Activated gamma-delta T cell (primary cell): Measurements from ENCODE around the gene ZEB2.
"Not testable (repeated sequence)": the region's sequence is repeated elsewhere in the genome, so short reads cannot be mapped to it uniquely, and the experiment has no call there.

Experiments used
- DNase-seq: peaks from one replicate; lab custom pipeline; 2025; lab: John Stamatoyannopoulos, UW

Gene ZEB2

DNA sequence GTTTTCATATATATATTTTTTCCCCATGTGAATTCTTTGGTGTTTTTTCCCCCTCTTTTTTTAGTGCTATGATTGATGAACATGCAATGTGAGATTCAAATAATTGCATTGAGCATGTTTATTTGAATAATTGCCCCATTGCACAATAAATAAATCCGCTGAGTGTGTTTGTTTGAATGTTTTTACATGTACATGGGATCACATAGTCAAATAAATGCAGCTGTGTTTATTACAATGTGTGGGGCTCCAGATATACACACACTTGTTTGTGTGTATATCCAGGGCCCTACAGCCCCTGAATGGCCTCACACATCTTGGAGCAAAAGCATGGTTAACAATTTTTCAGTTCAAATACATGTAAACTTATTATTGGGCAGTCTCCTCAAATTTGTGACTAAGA is 134.5 kb downstream of the ZEB2 start:
- DNase-seq = no peak

DNA sequence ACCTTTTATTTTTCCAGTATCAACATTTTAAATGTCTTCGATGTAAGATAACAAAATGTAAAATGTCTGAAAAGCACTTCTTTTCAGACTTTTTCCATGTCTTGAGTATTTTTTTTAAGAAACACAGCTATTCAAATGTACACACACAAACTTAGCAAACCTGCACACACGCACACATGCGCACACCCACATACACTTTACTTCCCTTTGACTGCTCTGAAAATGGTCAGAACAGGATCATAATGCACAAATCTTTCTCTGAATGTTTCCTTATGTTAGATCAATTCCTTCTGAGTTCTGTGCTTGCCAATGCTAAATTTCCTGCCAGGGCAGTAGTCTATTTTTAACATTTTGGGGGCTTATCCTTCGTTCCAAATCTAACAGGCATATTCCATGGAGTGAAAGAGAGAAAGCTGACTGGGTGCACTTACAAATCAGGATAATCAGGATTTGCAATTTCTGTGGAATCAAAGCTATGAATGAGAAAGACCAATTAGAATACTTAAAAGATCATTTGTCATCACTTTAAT is 136.3 kb downstream of the ZEB2 start:
- no peak for DNase-seq

DNA sequence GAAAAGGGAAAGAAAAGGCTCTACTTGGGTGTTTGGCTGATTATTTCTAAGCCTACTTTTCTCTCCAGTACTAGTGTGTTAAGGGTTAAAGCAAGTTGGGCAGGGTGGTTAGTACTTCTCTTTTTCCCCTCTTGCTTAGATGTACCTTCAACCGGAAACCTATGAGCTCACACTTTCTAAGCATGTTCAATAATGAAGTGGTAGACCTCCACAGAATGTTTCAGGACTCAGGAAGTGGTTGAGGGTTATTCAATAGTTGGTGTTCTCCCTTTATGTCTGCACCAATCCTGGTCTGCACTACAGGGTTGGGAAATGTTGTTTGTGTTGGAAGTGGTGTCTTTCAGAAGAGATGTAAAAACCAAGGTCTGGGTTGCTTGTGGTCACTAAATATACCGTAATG is 137.1 kb downstream of the ZEB2 start:
- no peak for DNase-seq

DNA sequence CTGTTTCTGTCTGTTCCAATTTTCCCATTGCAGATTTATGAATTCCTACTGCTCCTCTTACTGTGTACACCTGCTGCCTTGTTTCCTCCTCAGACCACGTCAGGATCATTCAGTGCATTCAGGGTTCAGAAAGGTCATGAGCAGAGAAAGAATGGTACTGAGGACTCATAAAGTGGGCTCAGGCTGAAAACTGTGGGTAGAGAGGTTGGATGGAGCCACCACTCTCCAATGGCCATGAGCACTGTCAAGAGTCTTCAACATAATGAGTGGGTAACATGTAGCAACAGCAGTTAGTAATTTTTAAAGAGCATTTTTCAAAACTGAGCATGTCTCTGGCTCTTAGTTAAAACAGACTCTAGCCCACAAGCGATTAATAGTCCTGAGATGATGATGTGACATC is 138.2 kb downstream of the ZEB2 start:
- no peak for DNase-seq

DNA sequence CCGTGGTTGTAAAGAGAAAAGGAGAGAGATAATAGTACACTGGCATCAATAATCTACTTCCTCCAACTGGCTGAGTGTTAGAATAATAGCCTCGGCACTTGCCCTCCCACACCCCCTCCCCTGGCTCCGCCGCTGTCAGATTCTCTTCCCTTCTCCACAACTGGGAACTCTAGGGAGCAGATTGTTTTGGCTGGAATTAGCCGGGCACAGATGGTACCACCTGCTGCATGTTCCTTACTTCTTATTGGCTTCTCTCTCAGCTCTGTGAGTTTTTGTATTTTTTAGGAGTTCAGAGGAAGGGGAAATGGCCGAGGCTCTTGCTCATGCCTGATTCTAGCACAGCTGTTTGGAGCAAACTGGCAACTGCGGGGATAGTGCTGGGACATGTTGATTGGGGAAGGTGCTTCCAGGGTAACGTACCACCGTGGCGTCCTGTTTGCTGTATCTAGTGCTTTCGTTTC is 140.0 kb downstream of the ZEB2 start:
- DNase-seq = no peak

DNA sequence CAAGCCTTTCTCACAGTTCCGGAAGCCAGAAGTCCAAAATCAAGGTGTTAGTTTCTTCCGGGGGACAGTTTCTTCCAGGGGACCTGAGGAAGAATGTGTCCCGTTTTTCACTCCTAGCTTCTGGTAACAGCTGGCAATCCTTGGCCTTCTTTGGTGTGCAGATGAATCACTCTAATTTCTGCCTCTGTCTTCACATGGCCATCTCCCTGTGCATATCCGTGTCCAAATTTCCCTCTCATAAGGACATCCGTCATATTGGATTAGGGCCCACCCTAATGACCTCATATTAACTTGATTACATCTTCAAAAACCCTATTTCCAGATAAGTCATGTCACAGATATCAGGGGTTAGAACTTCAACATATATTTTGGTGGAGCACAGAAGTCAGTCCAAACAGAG is 141.4 kb downstream of the ZEB2 start:
- DNase-seq = no peak

DNA sequence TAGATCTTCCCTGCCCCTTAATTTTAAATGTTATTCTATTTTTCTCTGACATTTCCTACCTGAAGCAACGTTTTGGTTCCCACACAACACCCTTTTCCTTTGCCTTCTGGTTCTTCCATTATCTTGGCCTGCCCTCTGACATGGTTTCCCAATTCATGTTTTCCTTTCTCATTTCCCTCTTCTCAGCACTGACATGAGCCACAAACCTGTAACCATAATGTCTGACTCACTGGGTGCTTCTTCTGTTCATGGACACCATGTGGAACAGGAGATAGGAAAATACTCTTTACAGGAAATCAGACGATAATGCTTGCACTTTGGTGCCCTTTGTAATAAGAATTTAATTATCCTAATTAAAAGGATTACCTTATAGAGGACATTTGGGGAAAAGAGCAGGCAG is 142.0 kb downstream of the ZEB2 start:
- no peak for DNase-seq

DNA sequence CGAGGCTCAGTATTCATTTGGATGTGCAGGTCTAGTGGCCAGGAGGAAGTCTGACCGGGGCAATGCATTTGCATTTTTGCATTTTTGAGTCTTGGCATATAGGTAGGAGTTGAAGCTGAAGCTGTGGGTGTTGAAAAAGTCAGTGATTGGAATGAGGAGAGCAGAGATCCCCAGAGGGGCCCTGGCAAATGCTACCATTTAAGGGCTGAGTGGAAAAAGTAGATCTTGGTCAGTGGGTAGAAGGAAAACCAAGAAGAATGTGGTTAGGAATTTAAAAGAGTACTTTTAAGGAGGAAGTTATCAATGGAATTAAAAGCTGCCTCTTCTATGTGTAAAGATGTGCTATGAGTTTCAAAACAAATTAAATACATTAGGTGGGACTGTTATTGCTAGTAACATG is 143.0 kb downstream of the ZEB2 start:
- DNase-seq = no peak

DNA sequence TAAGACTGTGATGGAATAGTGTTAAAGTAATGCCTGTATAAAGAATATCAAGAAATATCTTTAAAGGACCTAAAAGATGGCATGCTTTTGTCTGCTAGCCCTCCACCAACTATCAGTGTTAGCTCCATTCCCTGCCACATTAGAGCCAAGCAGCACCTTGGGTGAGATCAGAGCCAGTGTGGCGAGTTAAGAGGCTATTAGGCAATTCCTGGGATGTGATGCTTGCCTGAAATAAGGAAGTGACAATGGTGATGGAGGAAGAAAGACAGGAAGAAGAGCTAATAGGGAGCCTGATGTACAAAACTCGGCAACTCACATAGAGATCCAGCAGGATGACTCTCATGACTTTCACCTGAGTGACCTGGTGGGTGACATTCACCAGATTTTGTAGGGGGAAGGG is 143.5 kb downstream of the ZEB2 start:
- no peak for DNase-seq

DNA sequence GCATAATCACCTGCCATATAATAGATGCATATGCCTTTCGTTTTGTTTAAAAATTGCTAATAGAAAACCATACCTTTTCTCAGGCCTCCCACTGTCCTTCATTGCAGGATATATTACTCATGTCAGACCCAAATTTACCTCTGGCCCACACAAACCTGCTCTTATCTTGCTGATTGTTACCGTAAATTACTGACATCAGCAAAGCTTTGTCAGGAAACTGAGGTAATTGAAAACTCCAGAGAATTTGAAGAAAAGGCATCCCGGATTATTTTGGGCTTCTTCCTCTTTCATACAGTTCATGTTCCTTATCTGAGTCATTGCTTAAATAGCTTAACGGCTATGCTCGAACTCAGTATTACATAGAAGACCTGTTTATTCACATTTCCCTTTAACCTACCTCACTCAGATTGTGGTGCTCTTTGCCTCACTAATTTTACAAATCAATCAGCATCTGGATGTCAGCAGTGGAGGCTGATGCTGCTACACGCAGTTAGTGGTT is 145.7 kb downstream of the ZEB2 start:
- DNase-seq = no peak

DNA sequence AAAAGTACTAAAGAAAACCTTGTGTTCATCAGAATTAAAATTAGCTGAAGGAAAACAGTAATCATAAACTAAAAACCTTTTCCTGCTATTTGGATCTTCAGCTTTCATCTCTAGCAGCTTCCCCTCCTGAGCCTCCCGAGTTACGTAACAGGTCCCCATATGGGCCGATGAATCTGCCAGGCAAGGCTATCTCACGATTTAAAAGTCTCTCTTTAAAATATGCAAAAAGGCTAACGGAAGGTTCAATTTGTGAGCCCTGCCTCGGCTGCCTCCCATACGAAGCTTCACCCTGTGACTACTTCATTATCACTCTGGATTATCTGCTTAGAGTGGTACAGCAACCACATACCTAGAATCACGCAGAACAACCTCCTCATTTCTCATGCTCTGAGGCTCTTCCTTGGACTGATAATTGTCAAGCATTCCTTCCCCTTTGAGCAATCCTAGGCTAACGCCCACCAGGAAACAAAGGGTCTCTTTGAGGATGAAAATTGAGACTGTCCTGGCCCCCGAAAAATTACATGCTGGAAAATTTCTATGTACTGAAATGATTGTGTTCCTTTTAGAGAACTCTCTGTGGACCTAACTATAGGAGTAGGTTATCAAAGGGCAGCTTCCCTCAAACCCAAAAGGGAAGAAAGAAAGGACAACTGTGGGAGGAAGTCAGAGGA is 147.4 kb downstream of the ZEB2 start:
- DNase-seq = no peak

DNA sequence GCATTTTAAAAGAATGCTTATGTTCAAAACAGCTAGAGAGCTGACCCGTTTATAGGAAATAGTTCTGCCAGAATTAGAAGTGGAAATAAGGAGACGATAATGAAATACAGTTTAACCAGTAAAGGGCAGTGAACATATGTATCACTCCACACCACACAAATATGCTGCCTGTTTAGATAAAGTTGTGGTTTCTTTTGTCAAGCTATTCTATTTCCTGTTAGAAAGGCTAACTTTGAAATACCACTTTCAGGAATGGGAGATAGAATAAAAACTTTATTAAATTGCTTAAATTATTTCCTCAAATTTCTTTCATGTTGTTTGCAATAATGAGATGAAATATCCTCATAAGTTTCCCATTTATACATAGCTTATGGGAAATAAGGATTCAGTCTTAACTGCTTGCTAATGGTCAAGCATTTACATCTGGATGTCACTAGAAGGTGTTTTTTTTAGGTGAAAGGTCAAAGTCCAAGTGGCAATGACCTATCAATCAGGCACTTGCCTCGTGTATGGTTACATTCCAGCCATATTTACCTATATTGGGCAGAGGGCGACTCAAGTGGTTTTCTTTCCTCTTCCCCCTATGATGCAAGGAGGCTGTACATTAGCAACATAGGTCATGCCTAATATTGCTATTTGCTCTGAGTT is 148.9 kb downstream of the ZEB2 start:
- DNase-seq = no peak

DNA sequence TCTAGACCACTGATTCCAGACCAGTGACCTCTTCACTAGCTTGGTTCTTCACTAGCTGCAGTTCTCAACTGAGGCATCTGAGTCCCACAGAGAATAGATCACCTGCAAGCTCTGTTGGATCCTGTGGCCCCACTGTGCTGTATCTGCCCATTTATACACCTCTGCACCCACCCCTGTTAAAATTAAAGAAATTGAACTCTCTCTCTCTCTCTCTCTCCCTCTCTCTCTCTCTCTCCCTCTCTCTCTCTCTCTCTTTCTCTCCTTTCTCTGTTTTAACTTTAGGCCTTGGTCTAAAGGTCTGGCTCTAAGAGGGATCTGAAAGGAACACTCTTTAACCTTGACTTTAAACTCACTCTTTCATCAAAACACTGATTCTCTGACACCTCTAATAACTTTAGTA is 150.5 kb downstream of the ZEB2 start:
- DNase-seq = no peak

DNA sequence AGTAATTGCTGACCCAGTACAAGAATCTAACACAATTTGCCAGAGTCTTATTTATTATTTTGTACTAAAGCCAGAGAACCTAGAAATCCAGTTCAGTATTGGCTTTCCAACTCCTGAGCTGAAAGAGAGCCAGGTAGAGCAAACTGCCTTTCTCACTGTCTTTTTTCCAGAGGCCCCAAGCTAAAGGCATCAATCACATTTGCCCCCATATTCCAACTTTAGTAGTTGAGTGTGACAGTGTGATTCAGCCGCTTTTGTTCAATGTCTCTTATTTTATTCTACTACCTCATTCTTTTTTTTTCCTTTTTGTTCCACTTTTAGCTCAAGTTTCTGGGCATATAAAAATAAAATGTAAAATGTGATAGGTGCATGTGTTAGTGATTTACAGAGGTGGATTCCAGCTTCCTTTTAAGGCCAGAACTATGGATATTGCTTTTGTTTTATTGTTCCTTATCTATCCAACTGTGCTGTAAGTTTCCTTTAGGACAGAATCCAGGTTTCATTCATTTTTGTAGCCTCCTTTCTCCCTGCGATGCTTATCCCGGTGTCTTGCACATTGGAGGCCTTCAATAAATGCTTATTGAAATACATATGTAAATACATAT is 153.0 kb downstream of the ZEB2 start:
- no peak for DNase-seq

DNA sequence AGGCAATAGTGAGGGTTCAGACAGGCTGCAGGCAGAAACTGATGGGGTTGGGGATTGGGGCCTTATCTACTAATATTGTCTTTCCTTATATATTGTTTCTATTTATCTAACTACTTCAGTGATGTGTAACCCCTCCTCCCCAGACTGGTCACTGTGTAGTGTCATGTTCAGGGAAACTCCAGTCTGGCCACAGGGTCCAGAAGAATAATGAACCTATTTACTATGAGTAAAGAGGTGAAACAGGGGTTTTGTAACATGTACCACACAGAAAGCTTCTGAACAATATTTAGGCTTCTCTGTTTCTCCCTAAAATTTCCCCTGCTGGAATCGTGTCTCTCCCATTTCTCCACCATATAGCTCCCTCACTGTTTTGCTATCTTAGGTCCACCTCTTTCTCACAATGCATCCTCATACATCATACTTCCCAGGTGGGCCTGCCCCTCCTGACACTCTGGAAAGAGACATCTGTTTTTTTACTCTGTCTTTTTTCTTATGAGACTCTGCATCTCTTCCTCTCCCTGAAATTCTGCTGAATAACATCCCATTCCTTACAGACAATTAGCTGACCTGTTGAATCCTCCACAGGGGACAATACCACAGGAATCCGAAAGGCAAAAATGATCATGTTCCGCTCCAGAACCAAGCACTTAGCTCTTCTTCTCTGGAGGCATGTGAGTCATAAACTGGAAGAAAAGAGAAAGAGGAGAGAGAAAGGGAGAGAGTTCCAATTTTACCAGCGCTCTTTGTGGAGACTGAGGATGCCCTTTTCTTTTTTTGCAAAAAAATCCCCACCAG is 154.8 kb downstream of the ZEB2 start:
- no peak for DNase-seq

DNA sequence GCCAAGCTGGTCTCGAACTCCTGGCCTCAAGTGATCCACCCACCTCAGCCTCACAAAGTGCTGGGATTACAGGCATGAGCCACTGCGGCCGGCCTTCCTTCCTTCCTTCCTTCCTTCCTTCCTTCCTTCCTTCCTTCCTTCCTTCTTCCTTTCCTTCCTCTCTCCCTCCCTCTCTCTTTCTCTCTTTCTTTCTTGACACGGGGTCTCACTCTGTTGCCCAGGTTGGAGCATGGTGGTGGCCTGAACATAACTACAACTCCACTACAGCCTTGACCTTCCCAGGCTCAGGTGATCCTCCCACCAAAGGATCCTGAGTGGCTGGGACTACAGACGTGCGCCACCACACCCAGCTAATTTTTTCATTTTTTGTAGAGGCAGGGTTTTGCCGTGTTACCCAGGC is 155.7 kb downstream of the ZEB2 start:
- not testable (repeated sequence) for DNase-seq

DNA sequence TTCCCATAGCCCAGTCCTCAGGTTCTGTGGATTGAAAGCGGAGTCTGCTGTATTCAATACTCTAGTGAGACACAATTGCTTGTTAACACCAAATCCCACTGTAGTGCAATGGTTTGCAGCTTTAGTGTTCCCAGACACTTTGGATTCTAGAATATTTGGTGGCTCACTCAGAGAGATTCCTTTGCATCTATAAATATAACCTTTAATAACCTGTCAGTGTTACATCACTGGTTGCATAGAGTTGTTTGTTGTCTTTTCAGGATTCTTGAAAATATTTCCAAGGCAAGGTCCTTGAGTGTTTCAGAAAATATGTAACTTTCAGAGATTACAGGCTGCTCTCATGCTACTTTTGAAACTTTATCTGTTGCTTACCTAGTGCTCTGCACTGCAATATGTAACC is 157.5 kb downstream of the ZEB2 start:
- DNase-seq = no peak

DNA sequence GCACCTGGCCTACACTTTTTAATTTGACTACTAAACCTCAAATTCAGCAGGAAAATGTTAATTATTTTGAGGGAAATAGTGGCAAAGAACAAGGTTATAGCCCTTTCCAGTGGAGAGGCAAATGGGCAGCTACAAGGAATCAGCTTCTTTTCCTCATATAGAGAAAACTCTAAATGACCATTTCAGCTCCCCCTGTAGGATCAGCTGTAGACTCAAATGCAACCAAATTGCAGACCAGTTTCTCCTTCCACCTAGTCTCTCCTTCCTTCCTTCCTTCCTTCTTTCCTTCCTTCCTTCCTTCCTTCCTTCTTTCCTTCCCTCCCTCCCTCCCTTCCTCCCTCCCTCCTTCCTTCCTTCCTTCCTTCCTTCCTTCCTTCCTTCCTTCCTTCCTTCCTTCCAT is 158.2 kb downstream of the ZEB2 start:
- no peak for DNase-seq

DNA sequence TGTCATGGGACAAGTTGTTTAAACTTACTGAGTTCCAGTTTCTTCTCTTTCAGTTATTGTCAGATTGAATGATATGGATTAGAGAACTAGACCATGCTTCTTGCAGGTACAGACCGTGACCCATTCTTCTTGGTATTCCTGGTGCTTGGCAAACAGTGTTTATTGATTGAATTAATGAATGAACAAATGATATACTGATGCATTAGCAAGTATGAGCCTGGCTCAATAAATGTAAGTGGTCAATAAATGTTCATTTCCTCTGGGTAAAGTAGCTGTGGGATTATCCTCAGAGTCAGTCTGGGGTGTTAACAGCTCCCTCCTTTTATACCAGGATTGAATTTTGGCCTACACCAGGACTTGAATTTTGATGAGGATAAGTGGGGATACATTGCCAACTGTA is 160.2 kb downstream of the ZEB2 start:
- no peak for DNase-seq

DNA sequence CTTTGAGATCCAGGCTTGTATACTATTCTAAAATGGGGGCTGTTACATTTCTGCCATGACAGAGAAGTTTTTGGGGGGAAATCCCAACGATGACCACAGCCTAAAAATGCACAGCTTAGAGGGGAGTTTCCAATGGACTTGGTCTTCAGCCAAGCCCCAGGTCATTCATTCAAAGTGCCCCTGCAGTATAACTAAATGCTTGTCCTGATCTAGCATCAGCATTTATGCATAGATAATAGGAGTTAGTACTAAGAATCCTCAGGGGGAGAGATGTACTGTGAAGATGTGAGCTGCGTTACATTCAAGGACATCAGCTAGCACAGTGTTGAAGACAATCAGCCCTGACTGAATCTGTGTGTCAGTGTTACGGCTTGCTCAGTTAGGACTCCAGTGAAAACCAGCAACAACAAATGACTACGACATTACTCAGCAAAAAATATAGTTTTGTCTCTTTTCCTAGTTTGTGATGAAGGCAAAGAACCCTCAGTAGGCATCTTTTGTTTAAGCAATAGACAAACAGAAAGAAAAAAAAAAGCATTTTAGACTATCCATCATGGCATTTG is 160.9 kb downstream of the ZEB2 start:
- DNase-seq = no peak

DNA sequence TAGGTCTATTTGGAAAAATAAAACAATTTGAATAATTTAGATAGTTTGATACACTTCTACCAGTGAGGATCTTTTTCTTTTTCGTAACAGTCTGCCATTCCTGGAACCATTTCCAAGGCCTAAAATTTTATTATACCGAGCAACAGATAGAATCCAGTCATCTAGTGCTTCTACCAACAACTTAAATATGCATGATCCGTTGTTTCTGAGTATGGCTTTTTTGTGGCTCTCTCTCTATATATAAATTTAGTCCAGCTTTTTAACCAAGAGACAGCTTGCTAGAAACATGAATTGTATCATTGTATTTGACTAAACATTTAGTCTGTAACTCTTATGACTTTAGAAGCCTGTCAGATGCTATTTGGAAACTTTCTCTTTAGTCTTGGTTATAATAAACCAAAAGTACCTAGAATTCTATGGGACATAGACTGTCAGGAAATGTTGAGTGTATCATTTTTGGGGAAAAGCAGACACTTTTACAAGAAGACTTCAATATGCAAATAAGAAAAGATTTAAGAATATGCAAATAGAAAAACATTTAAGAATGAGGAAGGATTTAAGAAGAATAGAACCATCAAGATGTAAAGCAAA is 161.4 kb downstream of the ZEB2 start:
- no peak for DNase-seq
